HG02885 (cell line): ENCODE measurements around the gene DYNLT2.

Source experiments
- ATAC-seq: cut with Tn5 transposase; IDR thresholded peaks from one replicate; pipeline ENCODE4 v1.9.1; 2021; ENCODE audit warnings: mild to moderate bottlenecking; ENCODE audit not compliant: unreplicated experiment, poor library complexity

DYNLT2 gene

GRCh38 chr6:169751242-169752073 lies at the start of gene DYNLT2, which contains the start of gene ERMARD:
Gene DYNLT2, minus strand, starts transcription at chr6:169751572. Its CDS starts 114 bp downstream, at chr6:169751458.
Gene ERMARD, plus strand, starts transcription at chr6:169751622. Its CDS starts 36 bp downstream, at chr6:169751658.
- ATAC-seq, result peak; percentile 94

GRCh38 chr6:169800668-169801395 lies 49.5 kb upstream of the DYNLT2 start:
- no peak for ATAC-seq

GRCh38 chr6:169800116-169800667 lies 48.8 kb upstream of the DYNLT2 start:
- no peak for ATAC-seq

- ATAC-seq, result no peak
Observed at GRCh38 chr6:169799474-169799926, 48.1 kb upstream of the DYNLT2 start.

GRCh38 chr6:169798764-169799473 lies 47.5 kb upstream of the DYNLT2 start:
- no peak for ATAC-seq

- no peak for ATAC-seq
Observed at GRCh38 chr6:169795196-169795595, 43.8 kb upstream of the DYNLT2 start.

- ATAC-seq, result no peak
Observed at GRCh38 chr6:169794317-169795055, 43.1 kb upstream of the DYNLT2 start.

- ATAC-seq, result no peak
Observed at GRCh38 chr6:169793408-169793807, 42.0 kb upstream of the DYNLT2 start.

- ATAC-seq, result no peak
Observed at GRCh38 chr6:169792306-169793015, 41.1 kb upstream of the DYNLT2 start.

- ATAC-seq, result no peak
Observed at GRCh38 chr6:169791721-169792131, 40.4 kb upstream of the DYNLT2 start.

- ATAC-seq, result peak; percentile 97
Observed at GRCh38 chr6:169789944-169790927, 38.9 kb upstream of the DYNLT2 start.

GRCh38 chr6:169789146-169789943 lies 38.0 kb upstream of the DYNLT2 start:
- no peak for ATAC-seq

- no peak for ATAC-seq
Observed at GRCh38 chr6:169788809-169789145, 37.4 kb upstream of the DYNLT2 start.

- no peak for ATAC-seq
Observed at GRCh38 chr6:169787797-169788196, 36.4 kb upstream of the DYNLT2 start.

GRCh38 chr6:169786349-169786748 lies 35.0 kb upstream of the DYNLT2 start:
- ATAC-seq, result no peak

- ATAC-seq, result no peak
Observed at GRCh38 chr6:169785566-169785965, 34.2 kb upstream of the DYNLT2 start.

- ATAC-seq, result no peak
Observed at GRCh38 chr6:169784821-169785340, 33.5 kb upstream of the DYNLT2 start.
